Measurements from ENCODE around the gene KANK2.
A peak's percentile ranks its signal among the peaks of the same experiment; 100 is the strongest.

KANK2 gene

GRCh38 chr19:11205939-11206570 is 8.7 kb upstream of the KANK2 start:
- no peak for TF ChIP-seq CTCF (IDR thresholded peaks at IDR 0.05; ENCODE audit: unreplicated experiment in 3 of 3)
- Mint-ChIP-seq H3K9me3 (no peaks in the 10 kb centered on the region), H3K27me3 (ENCODE audit: low read depth) (peaks cover 7% of the 10 kb centered on the region), H3K4me1 (peaks cover 9% of the 10 kb centered on the region), H3K4me3 (no peak overlapping the region), H3K27ac (no peak overlapping the region), H3K36me3 (ENCODE audit: low read depth) (peaks cover 23% of the 10 kb centered on the region)

- H3K27ac Mint-ChIP-seq, result peak overlapping the region in 2 of 3 experiments; percentile 44 to 87
- peaks cover 9% of the 10 kb centered on the region for H3K4me1 Mint-ChIP-seq
- H3K27me3 Mint-ChIP-seq (ENCODE audit: low read depth), result no peaks in the 10 kb centered on the region
- no peak overlapping the region for H3K4me3 Mint-ChIP-seq
- no peaks in the 10 kb centered on the region for H3K9me3 Mint-ChIP-seq
- peaks cover 12% of the 10 kb centered on the region for H3K36me3 Mint-ChIP-seq (ENCODE audit: low read depth)
- no peak for TF ChIP-seq CTCF (IDR thresholded peaks at IDR 0.05; ENCODE audit: unreplicated experiment in 3 of 3)
Observed at GRCh38 chr19:11204943-11205349, 7.6 kb upstream of the KANK2 start.

- no peak for TF ChIP-seq CTCF (IDR thresholded peaks at IDR 0.05; ENCODE audit: unreplicated experiment in 3 of 3)
- Mint-ChIP-seq H3K4me1 (peaks cover 9% of the 10 kb centered on the region), H3K9me3 (no peaks in the 10 kb centered on the region), H3K36me3 (ENCODE audit: low read depth) (peaks cover 15% of the 10 kb centered on the region), H3K27ac (peak overlapping the region in 2 of 3 experiments; percentile 87), H3K27me3 (ENCODE audit: low read depth) (no peaks in the 10 kb centered on the region), H3K4me3 (no peak overlapping the region)
Observed at GRCh38 chr19:11204076-11204602, 6.8 kb upstream of the KANK2 start.

- Mint-ChIP-seq H3K36me3 (ENCODE audit: low read depth) (peaks cover 15% of the 10 kb centered on the region), H3K4me3 (no peak overlapping the region), H3K27me3 (ENCODE audit: low read depth) (no peaks in the 10 kb centered on the region), H3K4me1 (peaks cover 9% of the 10 kb centered on the region), H3K9me3 (no peaks in the 10 kb centered on the region), H3K27ac (peak overlapping the region in 2 of 3 experiments; percentile 87)
- TF ChIP-seq CTCF (IDR thresholded peaks at IDR 0.05; ENCODE audit: unreplicated experiment in 3 of 3), result peak; percentile 67 to 72 (median 68)
Observed at GRCh38 chr19:11203194-11204075, 6.1 kb upstream of the KANK2 start.

- TF ChIP-seq CTCF (IDR thresholded peaks at IDR 0.05; ENCODE audit: unreplicated experiment in 3 of 3), result no peak
- Mint-ChIP-seq H3K27ac (peak overlapping the region in 2 of 3 experiments; percentile 47 to 87), H3K27me3 (ENCODE audit: low read depth) (no peaks in the 10 kb centered on the region), H3K36me3 (ENCODE audit: low read depth) (peaks cover 15% of the 10 kb centered on the region), H3K9me3 (no peaks in the 10 kb centered on the region), H3K4me1 (peaks cover 9% of the 10 kb centered on the region), H3K4me3 (no peak overlapping the region)
Observed at GRCh38 chr19:11202488-11203193, 5.3 kb upstream of the KANK2 start.
